A673 (cell line): ENCODE data around the gene NOX4.
"Not testable (repeated sequence)": the region's sequence is repeated elsewhere in the genome, so short reads cannot be mapped to it uniquely, and the experiment has no call there.

Source experiments
- EZH2 ChIP-seq: fragments of 200-600 bp; sonication (generic); IDR thresholded peaks from 2 replicates; pipeline ENCODE4 v1.6.1; 2017; ENCODE audit warnings: borderline replicate concordance, low read depth, mild to moderate bottlenecking, mixed read lengths, antibody characterized with exemption, low read length; ENCODE audit not compliant: poor library complexity, severe bottlenecking
- TF ChIP-seq, protein P1 (sequence below): fragments of 300-800, 200-600 bp; sonication (generic); conservative IDR thresholded peaks from 2 replicates; pipeline ENCODE4 v1.5.1; 2017; ENCODE audit warnings: low read depth, mild to moderate bottlenecking, antibody characterized with exemption, low read length, moderate library complexity, mixed read lengths

DNA sequence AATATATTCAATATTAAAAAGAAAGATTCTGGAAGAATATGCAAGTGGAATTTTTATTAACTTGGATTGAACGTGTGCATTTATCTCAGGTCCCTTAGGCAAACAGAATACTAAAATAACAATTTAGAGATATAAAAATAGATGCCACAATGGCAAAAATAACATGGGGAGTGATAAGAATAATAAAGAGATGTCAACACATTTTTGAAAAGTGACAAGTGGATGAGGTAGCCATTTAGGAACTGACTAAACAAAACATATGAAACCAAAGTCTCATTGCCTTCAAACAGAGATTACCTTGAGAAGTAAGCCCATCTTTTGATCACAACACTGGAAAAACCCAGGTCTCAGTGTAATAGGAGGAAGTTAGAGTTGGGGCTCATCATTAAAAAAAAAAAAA lies 112.2 kb downstream of the NOX4 start:
- TF ChIP-seq, protein P1, sequence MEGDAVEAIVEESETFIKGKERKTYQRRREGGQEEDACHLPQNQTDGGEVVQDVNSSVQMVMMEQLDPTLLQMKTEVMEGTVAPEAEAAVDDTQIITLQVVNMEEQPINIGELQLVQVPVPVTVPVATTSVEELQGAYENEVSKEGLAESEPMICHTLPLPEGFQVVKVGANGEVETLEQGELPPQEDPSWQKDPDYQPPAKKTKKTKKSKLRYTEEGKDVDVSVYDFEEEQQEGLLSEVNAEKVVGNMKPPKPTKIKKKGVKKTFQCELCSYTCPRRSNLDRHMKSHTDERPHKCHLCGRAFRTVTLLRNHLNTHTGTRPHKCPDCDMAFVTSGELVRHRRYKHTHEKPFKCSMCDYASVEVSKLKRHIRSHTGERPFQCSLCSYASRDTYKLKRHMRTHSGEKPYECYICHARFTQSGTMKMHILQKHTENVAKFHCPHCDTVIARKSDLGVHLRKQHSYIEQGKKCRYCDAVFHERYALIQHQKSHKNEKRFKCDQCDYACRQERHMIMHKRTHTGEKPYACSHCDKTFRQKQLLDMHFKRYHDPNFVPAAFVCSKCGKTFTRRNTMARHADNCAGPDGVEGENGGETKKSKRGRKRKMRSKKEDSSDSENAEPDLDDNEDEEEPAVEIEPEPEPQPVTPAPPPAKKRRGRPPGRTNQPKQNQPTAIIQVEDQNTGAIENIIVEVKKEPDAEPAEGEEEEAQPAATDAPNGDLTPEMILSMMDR, result not testable (repeated sequence)
- TF ChIP-seq EZH2, result not testable (repeated sequence)
